Measurements from ENCODE around the gene GMCL2. TPM values are rescaled to one million over a fixed set of nuclear protein-coding genes. Genes with fewer than 3 reads are reported as not detected.

Gene GMCL2
- total and polyA plus RNA-seq, 9 of the 15 experiments (the other 6 are each of a cell fraction or from before 2014, with no cell fraction given) = 0.04 TPM; not detected in 8

- TF ChIP-seq CLOCK (CRISPR knock-in tag; IDR thresholded peaks at IDR 0.05; ENCODE audit: borderline replicate concordance) (no peak), NR1H2 (CRISPR knock-in tag; IDR thresholded peaks at IDR 0.05) (no peak), ZNF253 (CRISPR knock-in tag; conservative IDR thresholded peaks at IDR 0.05) (no peak), STAG1 (CRISPR knock-in tag; IDR thresholded peaks at IDR 0.05; ENCODE audit: borderline replicate concordance) (no peak), RBFOX2 (IDR thresholded peaks at IDR 0.05; ENCODE audit: low read depth, low read length) (peak; percentile 47; the same call in 1 of the 2 replicates), CCNT2 (IDR thresholded peaks at IDR 0.05; ENCODE audit: borderline replicate concordance, extremely low read depth, insufficient read length, low read depth, low read length) (no peak), ZKSCAN1 (IDR thresholded peaks at IDR 0.05; ENCODE audit: low read depth, low read length) (no peak), PRPF4 (IDR thresholded peaks at IDR 0.05; ENCODE audit: insufficient read depth, low read depth, low read length, poor library complexity, severe bottlenecking) (no peak), BRD4 (IDR thresholded peaks at IDR 0.05) (no peak), PRDM10 (IDR thresholded peaks at IDR 0.05; ENCODE audit: partially characterized antibody) (no peak), ZZZ3 (IDR thresholded peaks at IDR 0.05) (no peak), POLR2AphosphoS5 (IDR thresholded peaks at IDR 0.05; ENCODE audit: control insufficient read depth, insufficient read depth, low read depth, low read length) (0 out of 2 replicates have a peak, but pooled peaks have one; percentile 19), STAT5B (CRISPR knock-in tag; IDR thresholded peaks at IDR 0.05) (no peak), ZNF75A (CRISPR knock-in tag; IDR thresholded peaks at IDR 0.05) (no peak), GABPA (tag; conservative IDR thresholded peaks at IDR 0.05; ENCODE audit: low read depth) (no peak), ZKSCAN3 (CRISPR knock-in tag; IDR thresholded peaks at IDR 0.05) (no peak), RBM15 (IDR thresholded peaks at IDR 0.05; ENCODE audit: insufficient read depth, low read length) (no peak), CCAR2 (IDR thresholded peaks at IDR 0.05; ENCODE audit: low read depth, low read length) (no peak), TCF3 (CRISPR knock-in tag; IDR thresholded peaks at IDR 0.05) (no peak), CHD4 (IDR thresholded peaks at IDR 0.05; ENCODE audit: insufficient read depth, insufficient replicate concordance, low read depth, low read length, poor library complexity, severe bottlenecking) (no peak)
- TF ChIP-seq, protein P1, sequence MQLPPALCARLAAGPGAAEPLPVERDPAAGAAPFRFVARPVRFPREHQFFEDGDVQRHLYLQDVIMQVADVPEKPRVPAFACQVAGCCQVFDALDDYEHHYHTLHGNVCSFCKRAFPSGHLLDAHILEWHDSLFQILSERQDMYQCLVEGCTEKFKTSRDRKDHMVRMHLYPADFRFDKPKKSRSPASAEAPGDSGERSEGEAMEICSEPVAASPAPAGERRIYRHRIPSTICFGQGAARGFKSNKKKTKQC (CRISPR knock-in tag; IDR thresholded peaks at IDR 0.05) = peak; percentile 24; the same call in 1 of the 2 replicates
Observed at GRCh38 chr5:178150977-178151734, 36.0 kb downstream of the GMCL2 start (continued).

All from K562 (cell line).